ENCODE data around the gene SFXN5.

DNA sequence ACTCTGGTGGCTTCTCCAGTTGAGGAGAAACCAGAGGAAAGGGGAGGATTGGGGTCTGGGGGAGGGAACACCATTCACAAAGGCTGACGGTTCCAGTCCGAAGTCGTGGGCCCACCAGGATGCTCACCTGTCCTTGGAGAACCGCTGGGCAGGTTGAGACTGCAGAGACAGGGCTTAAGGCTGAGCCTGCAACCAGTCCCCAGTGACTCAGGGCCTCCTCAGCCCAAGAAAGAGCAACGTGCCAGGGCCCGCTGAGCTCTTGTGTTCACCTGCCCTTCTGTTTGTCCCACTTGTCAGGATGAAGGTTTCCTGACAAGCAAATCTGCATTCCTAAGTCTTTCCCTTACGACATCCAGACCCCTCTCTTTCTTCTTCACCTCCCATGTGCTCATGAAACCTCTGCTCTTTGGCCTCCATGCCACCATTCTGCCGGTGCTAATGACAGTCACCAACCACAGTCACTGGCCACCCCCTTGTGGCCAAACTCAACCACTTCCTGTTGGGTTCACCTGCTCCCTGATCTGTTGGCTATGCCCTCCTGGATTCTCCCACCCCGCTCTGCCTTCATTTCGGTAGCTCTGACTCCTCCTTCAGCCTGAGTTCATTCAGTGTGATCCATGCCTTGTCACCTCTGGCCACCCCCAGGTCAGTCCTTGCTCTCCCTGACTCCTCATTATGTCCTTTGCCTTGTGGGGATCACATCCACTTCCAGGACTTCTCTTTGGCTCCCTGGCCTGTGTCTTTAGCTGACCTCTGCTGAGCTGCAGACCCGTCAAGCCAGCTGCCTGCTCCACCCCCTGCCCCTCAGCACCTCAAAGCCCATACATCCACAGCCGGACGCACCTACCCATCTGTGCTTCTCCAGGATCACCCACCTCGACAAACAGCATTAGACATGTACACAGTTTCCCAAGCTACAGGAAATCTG, 136.6 kb downstream of the SFXN5 start:
- TF ChIP-seq, protein P1, sequence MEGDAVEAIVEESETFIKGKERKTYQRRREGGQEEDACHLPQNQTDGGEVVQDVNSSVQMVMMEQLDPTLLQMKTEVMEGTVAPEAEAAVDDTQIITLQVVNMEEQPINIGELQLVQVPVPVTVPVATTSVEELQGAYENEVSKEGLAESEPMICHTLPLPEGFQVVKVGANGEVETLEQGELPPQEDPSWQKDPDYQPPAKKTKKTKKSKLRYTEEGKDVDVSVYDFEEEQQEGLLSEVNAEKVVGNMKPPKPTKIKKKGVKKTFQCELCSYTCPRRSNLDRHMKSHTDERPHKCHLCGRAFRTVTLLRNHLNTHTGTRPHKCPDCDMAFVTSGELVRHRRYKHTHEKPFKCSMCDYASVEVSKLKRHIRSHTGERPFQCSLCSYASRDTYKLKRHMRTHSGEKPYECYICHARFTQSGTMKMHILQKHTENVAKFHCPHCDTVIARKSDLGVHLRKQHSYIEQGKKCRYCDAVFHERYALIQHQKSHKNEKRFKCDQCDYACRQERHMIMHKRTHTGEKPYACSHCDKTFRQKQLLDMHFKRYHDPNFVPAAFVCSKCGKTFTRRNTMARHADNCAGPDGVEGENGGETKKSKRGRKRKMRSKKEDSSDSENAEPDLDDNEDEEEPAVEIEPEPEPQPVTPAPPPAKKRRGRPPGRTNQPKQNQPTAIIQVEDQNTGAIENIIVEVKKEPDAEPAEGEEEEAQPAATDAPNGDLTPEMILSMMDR (IDR thresholded peaks at IDR 0.05) = peak; percentile 25 to 39 (median 29)
- no peak for TF ChIP-seq POLR2A (IDR thresholded peaks at IDR 0.05)

Measured in right lobe of liver (tissue), 4 donors.